Panc1 (cell line): ENCODE results near the gene ATP6V0B. TPM values are rescaled to one million over a fixed set of nuclear protein-coding genes. Genes with fewer than 3 reads are reported as not detected.

Experiments used
- ATAC-seq: fragments of 200-7000 bp; cut with Tn5 transposase; 2 replicates; pipeline ENCODE4 v1.9.1; 2020; ENCODE audit warnings: mild to moderate bottlenecking, moderate library complexity
- BruUV-seq: library from RNA; stranded (reverse); fragments of 400-500 nt; replicated peaks from 2 replicates; lab custom pipeline; 2021; lab: Mats Ljungman, UMichigan
- CTCF ChIA-PET: fragments of 300-600 bp; sonication (Branson Sonifier 250); formaldehyde crosslinking; loops from one replicate; lab custom pipeline; 2022; ENCODE audit warnings: antibody characterized with exemption; lab: Charles Lee
- POLR2A ChIA-PET: fragments of 300-600 bp; sonication (Branson Sonifier 250); formaldehyde crosslinking; loops from one replicate; lab custom pipeline; 2022; ENCODE audit warnings: antibody characterized with exemption; lab: Charles Lee
- DNase-seq: peaks from one replicate; pipeline ENCODE4 v3.0.0-alpha.2; 2010; ENCODE audit warnings: low read depth, low spot score
- H3K27ac ChIP-seq: 2 replicates; pipeline ENCODE4 v1.5.1; 2011; ENCODE audit warnings: mild to moderate bottlenecking, low read length, inconsistent platforms
- H3K27me3 ChIP-seq: fragments of 200-500 bp; sonication (Bioruptor generic); 2 replicates; pipeline ENCODE4 v1.6.0; 2014; ENCODE audit warnings: low read length, inconsistent platforms; ENCODE audit not compliant: control insufficient read depth, insufficient read depth
- H3K36me3 ChIP-seq: fragments of 200-500 bp; sonication (Bioruptor generic); 2 replicates; pipeline ENCODE4 v1.5.1; 2014; ENCODE audit warnings: inconsistent platforms, mild to moderate bottlenecking, low read length, moderate library complexity; ENCODE audit not compliant: control insufficient read depth, insufficient read depth
- H3K4me1 ChIP-seq: 2 replicates; pipeline ENCODE4 v1.5.1; 2011; ENCODE audit warnings: inconsistent platforms, mild to moderate bottlenecking, low read length, moderate library complexity; ENCODE audit not compliant: control insufficient read depth, insufficient read depth
- H3K4me3 ChIP-seq, 2 experiments: 2 replicates each; pipeline ENCODE4 v1.5.1; 2011 to 2012; ENCODE audit warnings: low read depth in 2 of 2, low read length in 2 of 2, mild to moderate bottlenecking in 2 of 2, inconsistent platforms in 1 of 2, moderate library complexity in 1 of 2
- H3K9me3 ChIP-seq: fragments of 200-500 bp; sonication (Bioruptor generic); 2 replicates; pipeline ENCODE4 v1.5.1; 2014; ENCODE audit warnings: low read depth, mild to moderate bottlenecking, inconsistent platforms, low read length, moderate library complexity; ENCODE audit not compliant: control insufficient read depth, insufficient read depth
- POLR2AphosphoS5 ChIP-seq: IDR thresholded peaks from 2 replicates; pipeline ENCODE4 v1.6.1; 2012; ENCODE audit warnings: mild to moderate bottlenecking, low read depth, low read length, moderate library complexity
- SIN3A ChIP-seq: IDR thresholded peaks from 2 replicates; pipeline ENCODE4 v1.6.1; 2012; ENCODE audit warnings: low read depth, mild to moderate bottlenecking, low read length, moderate library complexity, borderline replicate concordance; ENCODE audit not compliant: insufficient read depth
- TCF7L2 ChIP-seq: IDR thresholded peaks from 2 replicates; pipeline ENCODE4 v1.6.1; 2011; ENCODE audit warnings: mild to moderate bottlenecking, low read depth, low read length, inconsistent platforms
- in situ Hi-C: cut with HindIII; loops from 2 replicates; pipeline ENCODE4 v1.10.0; 2016; ENCODE audit warnings: low sequenced_read_pairs, low pct_unique_long_range_greater_than_20kb
- intact Hi-C: fragments of 100-400 bp; cut with micrococcal nuclease; formaldehyde crosslinking; loops from one replicate; pipeline ENCODE4 v1.10.0; 2022; ENCODE audit not compliant: unreplicated experiment
- total RNA-seq: library from RNA; stranded (reverse); gene quantifications from one replicate; pipeline ENCODE4 v1.2.1, GENCODE V29; 2021; ENCODE audit not compliant: unreplicated experiment
- TF ChIP-seq, protein P1 (sequence below), 2 experiments: IDR thresholded peaks; 2 replicates each; pipeline ENCODE4 v1.6.1; 2011 to 2012; ENCODE audit warnings: low read depth in 2 of 2, control low read depth in 1 of 2, low read length in 1 of 2, mild to moderate bottlenecking in 1 of 2, moderate library complexity in 1 of 2; ENCODE audit not compliant: insufficient read depth in 1 of 2
- TF ChIP-seq, protein P2 (sequence below): fragments of 450-650 bp; IDR thresholded peaks from 2 replicates; pipeline ENCODE4 v1.5.1; 2017; ENCODE audit warnings: mild to moderate bottlenecking

Gene ATP6V0B
- total RNA-seq, 1 experiment from 2014 or later = 134 TPM

DNA sequence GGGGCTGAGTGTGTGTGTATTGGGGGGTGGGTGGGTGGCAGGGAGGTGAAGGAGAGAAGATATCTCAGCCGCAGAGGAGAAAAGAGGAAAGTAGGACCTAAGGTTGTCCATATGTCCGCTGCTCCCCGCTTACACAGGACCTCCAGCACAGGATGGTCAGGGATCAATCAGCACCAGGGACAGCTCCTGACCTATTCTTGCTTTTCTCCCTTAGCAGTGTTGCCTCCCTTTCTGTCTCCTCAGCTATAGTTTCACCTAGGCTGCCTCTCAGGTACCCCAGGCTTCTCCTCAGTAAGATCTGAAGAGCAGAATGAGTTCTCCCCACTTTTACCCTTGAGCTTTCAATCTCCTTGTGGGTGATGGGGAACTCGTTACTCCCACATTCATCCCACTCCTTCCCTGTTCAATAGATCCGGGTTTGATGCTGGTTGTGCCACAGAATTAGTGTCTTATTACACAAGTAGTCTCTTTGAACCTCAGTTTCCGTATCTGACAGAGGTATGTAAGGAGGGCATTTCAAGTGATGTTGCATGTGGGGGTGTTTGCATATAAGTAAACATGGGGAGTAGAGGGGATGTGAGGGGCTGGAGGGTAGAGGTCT lies 6.3 kb upstream of the ATP6V0B start:
- TF ChIP-seq, protein P1, sequence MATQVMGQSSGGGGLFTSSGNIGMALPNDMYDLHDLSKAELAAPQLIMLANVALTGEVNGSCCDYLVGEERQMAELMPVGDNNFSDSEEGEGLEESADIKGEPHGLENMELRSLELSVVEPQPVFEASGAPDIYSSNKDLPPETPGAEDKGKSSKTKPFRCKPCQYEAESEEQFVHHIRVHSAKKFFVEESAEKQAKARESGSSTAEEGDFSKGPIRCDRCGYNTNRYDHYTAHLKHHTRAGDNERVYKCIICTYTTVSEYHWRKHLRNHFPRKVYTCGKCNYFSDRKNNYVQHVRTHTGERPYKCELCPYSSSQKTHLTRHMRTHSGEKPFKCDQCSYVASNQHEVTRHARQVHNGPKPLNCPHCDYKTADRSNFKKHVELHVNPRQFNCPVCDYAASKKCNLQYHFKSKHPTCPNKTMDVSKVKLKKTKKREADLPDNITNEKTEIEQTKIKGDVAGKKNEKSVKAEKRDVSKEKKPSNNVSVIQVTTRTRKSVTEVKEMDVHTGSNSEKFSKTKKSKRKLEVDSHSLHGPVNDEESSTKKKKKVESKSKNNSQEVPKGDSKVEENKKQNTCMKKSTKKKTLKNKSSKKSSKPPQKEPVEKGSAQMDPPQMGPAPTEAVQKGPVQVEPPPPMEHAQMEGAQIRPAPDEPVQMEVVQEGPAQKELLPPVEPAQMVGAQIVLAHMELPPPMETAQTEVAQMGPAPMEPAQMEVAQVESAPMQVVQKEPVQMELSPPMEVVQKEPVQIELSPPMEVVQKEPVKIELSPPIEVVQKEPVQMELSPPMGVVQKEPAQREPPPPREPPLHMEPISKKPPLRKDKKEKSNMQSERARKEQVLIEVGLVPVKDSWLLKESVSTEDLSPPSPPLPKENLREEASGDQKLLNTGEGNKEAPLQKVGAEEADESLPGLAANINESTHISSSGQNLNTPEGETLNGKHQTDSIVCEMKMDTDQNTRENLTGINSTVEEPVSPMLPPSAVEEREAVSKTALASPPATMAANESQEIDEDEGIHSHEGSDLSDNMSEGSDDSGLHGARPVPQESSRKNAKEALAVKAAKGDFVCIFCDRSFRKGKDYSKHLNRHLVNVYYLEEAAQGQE (IDR thresholded peaks at IDR 0.05; ENCODE audit: insufficient read depth in 1 of 2, low read depth in 2 of 2, low read length in 1 of 2) = peak; percentile 95
- TF ChIP-seq POLR2AphosphoS5 (no peak), SIN3A (no peak), TCF7L2 (no peak)
- TF ChIP-seq, protein P2, sequence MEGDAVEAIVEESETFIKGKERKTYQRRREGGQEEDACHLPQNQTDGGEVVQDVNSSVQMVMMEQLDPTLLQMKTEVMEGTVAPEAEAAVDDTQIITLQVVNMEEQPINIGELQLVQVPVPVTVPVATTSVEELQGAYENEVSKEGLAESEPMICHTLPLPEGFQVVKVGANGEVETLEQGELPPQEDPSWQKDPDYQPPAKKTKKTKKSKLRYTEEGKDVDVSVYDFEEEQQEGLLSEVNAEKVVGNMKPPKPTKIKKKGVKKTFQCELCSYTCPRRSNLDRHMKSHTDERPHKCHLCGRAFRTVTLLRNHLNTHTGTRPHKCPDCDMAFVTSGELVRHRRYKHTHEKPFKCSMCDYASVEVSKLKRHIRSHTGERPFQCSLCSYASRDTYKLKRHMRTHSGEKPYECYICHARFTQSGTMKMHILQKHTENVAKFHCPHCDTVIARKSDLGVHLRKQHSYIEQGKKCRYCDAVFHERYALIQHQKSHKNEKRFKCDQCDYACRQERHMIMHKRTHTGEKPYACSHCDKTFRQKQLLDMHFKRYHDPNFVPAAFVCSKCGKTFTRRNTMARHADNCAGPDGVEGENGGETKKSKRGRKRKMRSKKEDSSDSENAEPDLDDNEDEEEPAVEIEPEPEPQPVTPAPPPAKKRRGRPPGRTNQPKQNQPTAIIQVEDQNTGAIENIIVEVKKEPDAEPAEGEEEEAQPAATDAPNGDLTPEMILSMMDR = no peak
- peaks cover 11% of the 10 kb centered on the region for H3K4me1 ChIP-seq
- peaks cover 9% of the 10 kb centered on the region; the same call in 1 of the 2 replicates for H3K36me3 ChIP-seq
- no peak overlapping the region for H3K27ac ChIP-seq
- H3K9me3 ChIP-seq = no peaks in the 10 kb centered on the region
- BruUV-seq = no TSS peak
- ATAC-seq (no peak), DNase-seq (no peak)
- POLR2A ChIA-PET = no interaction called here
- H3K27me3 ChIP-seq = no peaks in the 10 kb centered on the region
- CTCF ChIA-PET = no interaction called here
- in situ Hi-C loops (no loop called here), intact Hi-C loops (no loop called here)
- no peak overlapping the region for H3K4me3 ChIP-seq

DNA sequence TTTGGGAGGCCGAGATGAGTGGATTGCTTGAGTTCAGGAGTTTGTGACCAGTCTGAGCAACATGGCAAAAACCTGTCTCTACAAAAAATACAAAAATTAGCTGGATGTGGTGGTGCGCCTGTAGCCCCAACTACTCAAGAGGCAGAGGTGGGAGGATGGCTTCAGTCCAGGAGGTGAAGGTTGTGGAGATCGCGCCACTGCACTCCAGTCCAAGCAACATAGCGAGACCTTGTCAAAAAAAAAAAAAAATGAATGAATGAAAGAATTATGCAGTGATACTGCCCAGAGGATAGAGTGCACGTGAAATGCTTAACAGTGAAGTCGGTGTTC lies 5.4 kb upstream of the ATP6V0B start:
- in situ Hi-C loops = no loop called here
- Histone ChIP-seq H3K4me1 (peaks cover 18% of the 10 kb centered on the region), H3K27me3 (no peaks in the 10 kb centered on the region), H3K9me3 (no peaks in the 10 kb centered on the region), H3K27ac (peak overlapping the region; percentile 48; the same call in 1 of the 2 replicates), H3K4me3 (peak overlapping the region; percentile 99 to 100), H3K36me3 (peaks cover 9% of the 10 kb centered on the region; the same call in 1 of the 2 replicates)
- POLR2A ChIA-PET = no interaction called here
- ATAC-seq = peak; percentile 3; the same call in 1 of the 2 replicates
- no peak for TF ChIP-seq SIN3A
- TF ChIP-seq POLR2AphosphoS5 = no peak
- TF ChIP-seq, protein P2 = no peak
- TF ChIP-seq, protein P1 (IDR thresholded peaks at IDR 0.05; ENCODE audit: insufficient read depth in 1 of 2, low read depth in 2 of 2, low read length in 1 of 2) = no peak
- no peak for TF ChIP-seq TCF7L2
- intact Hi-C loops = no loop called here
- no TSS peak for BruUV-seq
- no peak for DNase-seq
- CTCF ChIA-PET = interaction anchor here (0.7 kb wide), 1 partner anchor 146 kb away, joined by 4 read pairs; no protein-coding TSS in a partner anchor
